GM12878 (cell line): ENCODE data around the gene HIVEP2. TPM values are rescaled to one million over a fixed set of nuclear protein-coding genes. Genes with fewer than 3 reads are reported as not detected.

Experiments
- ATF2 ChIP-seq: IDR thresholded peaks from 2 replicates; pipeline ENCODE4 v1.6.1; 2012; ENCODE audit warnings: low read length, inconsistent platforms
- BMI1 ChIP-seq: fragments of 450-650 bp; IDR thresholded peaks from 2 replicates; pipeline ENCODE4 v1.6.1; 2016; ENCODE audit warnings: mild to moderate bottlenecking, moderate library complexity, borderline replicate concordance
- CUX1 ChIP-seq: IDR thresholded peaks from 2 replicates; pipeline ENCODE4 v1.6.1; 2012; ENCODE audit warnings: improper control_type of control experiment, low read depth, low read length; ENCODE audit not compliant: insufficient replicate concordance
- DPF2 ChIP-seq: fragments of 450-650 bp; IDR thresholded peaks from 2 replicates; pipeline ENCODE4 v1.6.1; 2017; ENCODE audit warnings: mild to moderate bottlenecking
- EP300 ChIP-seq, 2 experiments: fragments of 150-350 bp in 1 of 2; IDR thresholded peaks; 2 replicates each; pipeline ENCODE4 v1.6.1; 2011 to 2012; ENCODE audit warnings: low read depth in 2 of 2, low read length in 2 of 2, borderline replicate concordance in 1 of 2, improper control_type of control experiment in 1 of 2, inconsistent platforms in 1 of 2; ENCODE audit not compliant: control insufficient read depth in 1 of 2
- GATAD2B ChIP-seq: fragments of 450-650 bp; conservative IDR thresholded peaks from 2 replicates; pipeline ENCODE4 v1.6.1; 2017; ENCODE audit warnings: low read depth, mild to moderate bottlenecking, moderate library complexity
- IKZF2 ChIP-seq, 2 experiments: fragments of 450-650 bp; IDR thresholded peaks; 2 replicates each; pipeline ENCODE4 v1.6.1; 2017; ENCODE audit warnings: mild to moderate bottlenecking in 2 of 2, moderate library complexity in 2 of 2
- IRF4 ChIP-seq: IDR thresholded peaks from 2 replicates; pipeline ENCODE4 v1.6.1; 2011; ENCODE audit warnings: low read depth, low read length
- MTA2 ChIP-seq: fragments of 450-650 bp; IDR thresholded peaks from 2 replicates; pipeline ENCODE4 v1.6.1; 2016; ENCODE audit warnings: low read depth, mild to moderate bottlenecking, moderate library complexity
- PAX5 ChIP-seq: IDR thresholded peaks from 2 replicates; pipeline ENCODE4 v1.6.1; 2011; ENCODE audit warnings: low read depth, low read length, borderline replicate concordance
- PML ChIP-seq: IDR thresholded peaks from 2 replicates; pipeline ENCODE4 v1.6.1; 2012; ENCODE audit warnings: low read length, inconsistent platforms
- RELB ChIP-seq: fragments of 450-650 bp; IDR thresholded peaks from 2 replicates; pipeline ENCODE4 v1.6.1; 2017; ENCODE audit warnings: low read depth, mild to moderate bottlenecking, moderate library complexity
- SPI1 ChIP-seq: IDR thresholded peaks from 2 replicates; pipeline ENCODE4 v1.6.1; 2011; ENCODE audit warnings: low read depth, mild to moderate bottlenecking, low read length, moderate library complexity, borderline replicate concordance; ENCODE audit not compliant: insufficient read depth
- TCF3 ChIP-seq: IDR thresholded peaks from 2 replicates; pipeline ENCODE4 v1.6.1; 2012; ENCODE audit warnings: low read depth, mild to moderate bottlenecking, low read length, borderline replicate concordance; ENCODE audit not compliant: insufficient read depth
- TCF7 ChIP-seq: IDR thresholded peaks from 2 replicates; pipeline ENCODE4 v1.6.1; 2014; ENCODE audit warnings: antibody characterized with exemption, borderline replicate concordance
- ZNF217 ChIP-seq: fragments of 450-650 bp; IDR thresholded peaks from 2 replicates; pipeline ENCODE4 v1.6.1; 2017; ENCODE audit warnings: antibody characterized with exemption, mild to moderate bottlenecking
- ZNF384 ChIP-seq: IDR thresholded peaks from 2 replicates; pipeline ENCODE4 v1.6.1; 2012; ENCODE audit warnings: low read depth, mild to moderate bottlenecking, low read length, improper control_type of control experiment, borderline replicate concordance
- ZNF592 ChIP-seq: fragments of 450-650 bp; IDR thresholded peaks from 2 replicates; pipeline ENCODE4 v1.6.1; 2017; ENCODE audit warnings: mild to moderate bottlenecking, moderate library complexity
- polyA plus RNA-seq, 11 experiments: library from polyadenylated mRNA; depleted of rRNA in 4 of 11; unstranded in 6 of 11; stranded (reverse) in 5 of 11; fragments of >200 nt; fragmentation: Nextera tagmentation in 4 of 11; fragmentation: Illumina TruSeq in 1 of 11; extraction: Ambion mirVana in 4 of 11; extraction: Trizol in 1 of 11; gene quantifications; 1 replicate in 1 of 11; 2 replicates in 10 of 11; pipeline versions ENCODE4 v1.2.1 to v1.2.3, GENCODE V29; 2011 to 2016; ENCODE audit warnings: inconsistent platforms in 2 of 11, missing spikeins in 2 of 11, low read depth in 1 of 11
- total RNA-seq, 4 experiments: library from RNA; depleted of rRNA in 3 of 4; stranded (reverse); fragments of >200 nt in 3 of 4; fragmentation: Illumina TruSeq in 1 of 4; extraction: Trizol in 1 of 4; gene quantifications; 2 replicates each; pipeline versions ENCODE4 v1.2.1 to v1.2.3, GENCODE V29; 2013 to 2021

HIVEP2 gene
- total and polyA plus RNA-seq, 10 of the 15 experiments (the other 5 are each of a cell fraction or from before 2014, with no cell fraction given): 1.2 to 15.7 (median 10.2) TPM

- TF ChIP-seq CUX1 (no peak), IKZF2 (IDR thresholded peaks at IDR 0.05) (peak; percentile 95 to 96), BMI1 (peak; percentile 48; the same call in 1 of the 2 replicates), MTA2 (peak; percentile 93), DPF2 (peak; percentile 73), ZNF217 (peak; percentile 44; the same call in 1 of the 2 replicates), RELB (peak; percentile 80), PAX5 (0 out of 2 replicates have a peak, but pooled peaks have one; percentile 28), GATAD2B (0 out of 2 replicates have a peak, but pooled peaks have one; percentile 25), EP300 (IDR thresholded peaks at IDR 0.05; ENCODE audit: borderline replicate concordance in 1 of 2, control insufficient read depth in 1 of 2, low read depth in 2 of 2, low read length in 2 of 2) (peak; percentile 85 to 92), ZNF384 (no peak), PML (no peak), ZNF592 (0 out of 2 replicates have a peak, but pooled peaks have one; percentile 85), ATF2 (no peak), SPI1 (peak; percentile 84), TCF7 (no peak), IRF4 (peak; percentile 48; the same call in 1 of the 2 replicates), TCF3 (0 out of 2 replicates have a peak, but pooled peaks have one; percentile 57)
Observed at GRCh38 chr6:142848156-142848555, 96.8 kb downstream of the HIVEP2 start (continued).
